SK-N-MC (cell line): ENCODE measurements around the gene NDUFAF5.
"Not testable (repeated sequence)": the region's sequence is repeated elsewhere in the genome, so short reads cannot be mapped to it uniquely, and the experiment has no call there.

ENCODE experiments used
- EZH2 ChIP-seq: fragments of 200-600 bp; sonication (generic); IDR thresholded peaks from one replicate; pipeline ENCODE4 v1.6.1; 2017; ENCODE audit warnings: antibody characterized with exemption
- POLR2AphosphoS5 ChIP-seq: IDR thresholded peaks from 2 replicates; pipeline ENCODE4 v1.6.1; 2012; ENCODE audit warnings: mild to moderate bottlenecking, low read depth, low read length, borderline replicate concordance

- not testable (repeated sequence) for TF ChIP-seq EZH2, POLR2AphosphoS5
Measured at GRCh38 chr20:13760451-13760946, 24.3 kb upstream of the NDUFAF5 start.
